Activated CD4-positive, CD25-positive, alpha-beta regulatory T cell treated with anti-CD3 and anti-CD28 coated beads, Interleukin-2, amount 50 U/mL, for 72 hours (primary cell): Measurements from ENCODE around the gene AFF3.
"Not testable (repeated sequence)": the region's sequence is repeated elsewhere in the genome, so short reads cannot be mapped to it uniquely, and the experiment has no call there.

Experiments used
- DNase-seq: peaks from one replicate; pipeline ENCODE4 v3.0.0; 2021

Gene AFF3

DNA sequence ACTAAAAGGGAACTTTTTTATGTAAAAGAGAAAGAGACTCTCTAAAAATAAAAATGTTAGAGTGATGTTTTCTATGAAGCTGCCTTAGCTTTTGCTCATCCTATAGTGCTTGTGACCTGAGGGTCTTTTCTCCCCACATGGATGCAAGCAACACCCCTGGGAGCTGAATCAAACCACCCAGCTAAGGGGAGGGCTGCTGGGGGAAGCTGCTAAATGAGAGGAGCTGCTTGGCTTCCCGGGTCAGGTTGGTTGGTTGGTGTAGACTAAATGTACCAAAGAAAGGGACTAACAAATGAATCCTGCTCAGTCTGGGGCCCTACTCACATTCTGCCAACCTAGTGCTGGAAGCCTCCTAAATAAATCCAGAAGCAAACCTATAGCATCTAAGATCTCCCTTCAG is 35.0 kb downstream of the AFF3 start:
- no peak for DNase-seq

DNA sequence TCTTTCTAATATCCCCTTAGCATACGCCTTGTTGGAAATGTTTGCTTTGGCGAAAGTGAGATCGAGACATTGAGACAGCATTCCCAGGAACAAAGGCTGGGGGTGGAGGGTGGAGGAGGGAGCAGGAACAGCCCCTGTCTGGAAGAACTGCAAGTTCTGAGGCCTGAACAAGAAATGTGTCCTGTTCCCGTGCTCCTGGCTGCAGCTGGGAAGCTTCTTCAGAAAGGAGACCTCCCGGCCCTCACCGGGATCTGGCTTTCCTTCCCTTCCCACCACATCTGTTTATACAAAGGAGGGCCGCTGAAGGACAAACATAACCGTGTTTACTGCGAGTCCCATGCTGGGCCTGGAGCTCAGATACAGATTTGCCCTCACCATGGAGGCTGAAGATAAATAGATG is 35.9 kb downstream of the AFF3 start:
- DNase-seq = no peak

DNA sequence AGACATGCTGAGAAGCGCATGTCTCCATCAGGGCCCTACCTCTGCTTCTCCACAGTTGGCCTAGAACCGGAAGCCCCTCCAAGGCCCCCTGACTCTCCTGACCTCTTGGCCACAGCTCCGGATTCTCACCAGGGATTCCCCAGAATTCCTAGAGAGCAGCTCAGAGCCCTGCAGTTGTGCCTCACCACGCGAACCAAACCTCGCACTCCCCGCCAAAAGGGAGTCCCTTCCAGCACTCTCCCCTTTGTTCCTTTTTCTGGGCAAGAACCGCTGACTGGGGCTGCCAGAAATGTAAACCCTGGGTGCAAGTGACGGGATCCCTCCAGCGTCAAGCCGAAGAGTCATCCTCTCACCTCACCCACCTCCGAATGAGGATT is 36.7 kb downstream of the AFF3 start:
- DNase-seq = no peak

DNA sequence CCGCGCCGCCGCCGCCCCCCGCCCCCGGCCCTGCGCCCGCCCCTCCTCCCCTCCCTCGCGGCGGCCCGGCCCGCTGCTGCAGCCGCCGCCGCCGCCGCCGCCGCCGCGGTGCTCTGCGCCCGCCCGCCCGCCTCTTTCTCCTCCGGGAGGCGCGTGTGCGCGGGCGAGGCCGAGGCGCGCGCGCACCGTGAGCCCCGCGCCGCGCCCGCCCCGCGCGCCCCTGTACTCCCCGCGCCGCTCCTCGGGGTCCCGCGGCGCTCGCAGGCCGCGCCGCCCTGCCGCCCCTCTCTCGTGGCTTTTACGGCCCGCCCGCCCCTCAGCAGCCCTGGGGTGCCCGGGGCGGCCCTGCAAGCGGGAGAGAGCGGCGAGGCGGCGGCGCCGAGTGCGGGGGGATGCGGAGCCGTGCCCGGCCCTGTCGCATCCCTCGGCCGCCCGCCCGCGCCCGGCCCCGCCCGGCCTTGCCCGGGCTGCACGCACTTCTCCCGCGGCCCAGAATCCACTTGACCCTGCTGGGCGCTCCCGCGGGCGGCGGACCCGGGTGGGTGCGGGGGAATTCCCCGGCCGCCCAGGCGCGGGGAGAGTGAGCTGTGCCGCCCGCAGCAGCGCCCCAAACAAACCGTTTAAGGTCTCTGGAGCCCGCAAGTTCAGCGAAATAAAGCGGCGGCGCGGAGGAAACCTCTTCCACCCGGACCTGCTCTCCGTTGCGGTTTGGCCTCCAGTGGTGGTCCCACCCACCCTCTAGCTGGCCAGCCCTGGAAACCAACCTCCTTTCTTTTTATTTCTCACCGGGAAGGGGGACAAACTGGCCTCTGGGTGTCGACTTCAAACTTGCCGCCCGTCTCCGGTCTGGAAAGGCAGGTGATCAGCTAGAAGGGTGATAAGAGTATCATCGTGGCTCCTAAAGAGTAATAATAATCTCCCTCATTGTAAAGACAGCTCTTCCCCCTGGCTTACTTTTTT is 37.4 kb downstream of the AFF3 start:
- DNase-seq = no peak

DNA sequence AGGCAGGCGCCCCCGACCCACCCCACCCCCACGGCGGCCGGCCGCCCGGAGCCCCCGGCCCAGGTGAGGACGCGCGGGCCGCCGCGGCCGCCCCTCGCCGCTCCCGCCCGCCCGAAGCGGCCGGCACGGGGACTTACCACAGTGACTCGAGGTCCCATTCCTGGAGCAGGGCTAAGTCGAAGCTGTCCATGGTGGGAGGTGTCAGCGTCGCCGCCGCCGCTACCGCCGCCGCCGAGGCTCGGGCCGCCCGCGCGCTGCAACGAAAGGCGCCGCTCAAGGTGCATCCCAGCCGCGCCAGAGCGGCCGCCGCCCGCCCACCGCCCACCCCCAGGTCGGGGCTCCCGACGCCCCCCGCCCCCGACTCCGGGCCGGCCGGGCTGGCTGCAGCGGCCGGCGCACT is 38.1 kb downstream of the AFF3 start:
- DNase-seq = not testable (repeated sequence)

DNA sequence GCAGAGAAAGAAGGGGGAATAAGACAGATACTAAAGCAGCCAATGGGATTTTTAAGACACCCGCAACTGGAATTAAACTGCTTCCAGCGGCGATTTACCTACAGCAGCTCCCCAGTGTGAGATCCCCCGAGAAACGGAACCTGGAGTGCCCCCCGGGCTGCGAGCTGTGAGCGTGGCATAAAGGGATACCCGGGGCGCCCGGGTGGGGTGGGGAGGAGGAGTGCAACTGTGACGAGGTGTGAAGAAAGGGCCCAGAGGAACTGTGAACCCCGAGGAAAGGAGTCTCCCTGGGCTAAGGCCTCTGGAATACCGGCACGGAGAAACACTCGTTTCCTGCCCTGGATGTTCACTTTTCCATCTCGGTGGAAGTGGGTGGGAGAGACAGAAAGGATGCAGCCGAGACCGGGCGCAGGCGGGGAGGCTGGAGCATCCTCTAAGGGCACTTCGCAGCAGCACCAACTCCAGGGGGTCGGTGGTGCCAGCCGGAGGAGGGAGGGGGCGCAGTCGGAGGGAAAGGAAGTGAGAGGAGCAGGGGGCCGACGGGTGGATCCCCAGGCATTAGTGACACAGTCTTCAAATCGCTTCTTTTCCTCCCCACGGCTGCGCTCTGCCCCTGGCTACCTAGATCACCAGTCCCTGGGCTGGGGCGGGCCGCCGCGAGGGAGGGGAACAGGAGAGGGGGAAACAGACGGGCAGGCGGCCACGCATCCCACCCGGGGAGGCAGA is 38.7 kb downstream of the AFF3 start:
- not testable (repeated sequence) for DNase-seq

DNA sequence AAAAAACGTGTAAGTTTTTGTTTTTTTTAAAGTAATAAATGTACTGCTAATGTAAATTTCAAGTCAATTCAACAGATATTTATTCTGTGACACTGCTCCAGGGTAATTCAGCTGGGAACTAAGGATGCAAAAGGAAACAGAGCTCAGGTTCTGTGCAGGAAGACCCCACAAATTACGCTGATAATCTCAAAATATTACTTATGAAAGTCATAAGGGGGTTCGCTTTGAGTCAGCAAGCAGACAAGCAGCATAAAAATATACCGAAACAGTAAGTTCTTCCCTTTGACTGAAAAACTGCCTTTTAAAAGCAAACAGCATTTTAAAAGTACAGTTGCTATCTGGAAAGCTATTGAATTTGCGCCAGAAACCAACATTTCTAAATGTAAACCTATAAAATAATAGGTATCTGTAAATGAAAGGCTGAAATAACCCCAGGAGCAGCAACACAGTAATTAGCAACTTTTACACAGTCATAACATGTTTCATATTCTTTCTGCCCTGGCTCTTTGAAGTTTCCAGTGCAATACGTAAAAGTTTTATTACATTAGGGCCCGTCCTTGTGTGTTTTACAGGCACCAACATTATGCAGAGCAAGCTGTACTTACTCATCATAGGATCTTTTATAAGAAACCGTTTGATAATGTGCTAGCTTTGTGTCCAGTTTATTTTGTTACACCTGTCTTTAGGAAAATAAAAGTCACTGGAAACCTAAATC is 39.8 kb downstream of the AFF3 start:
- DNase-seq = not testable (repeated sequence)

DNA sequence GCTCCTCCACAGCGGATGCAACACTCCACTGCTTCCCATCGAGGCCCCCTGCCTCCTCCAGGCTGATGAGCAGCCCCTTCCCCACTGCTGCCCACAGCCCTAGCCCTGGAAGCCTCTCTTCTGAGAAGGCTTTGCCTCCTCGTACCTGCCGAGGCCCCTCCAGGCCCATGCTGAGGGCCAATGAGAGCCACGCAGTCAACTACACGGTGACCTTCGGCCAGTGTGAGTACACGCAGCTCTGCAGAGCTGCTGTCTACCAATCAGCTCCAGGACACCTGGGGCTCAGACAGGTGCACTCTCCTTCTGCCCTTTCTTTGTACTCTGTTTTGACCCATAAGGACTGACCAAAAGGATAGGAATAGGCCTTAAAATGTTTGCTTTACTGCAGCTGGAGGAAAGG is 43.5 kb downstream of the AFF3 start:
- DNase-seq = not testable (repeated sequence)

DNA sequence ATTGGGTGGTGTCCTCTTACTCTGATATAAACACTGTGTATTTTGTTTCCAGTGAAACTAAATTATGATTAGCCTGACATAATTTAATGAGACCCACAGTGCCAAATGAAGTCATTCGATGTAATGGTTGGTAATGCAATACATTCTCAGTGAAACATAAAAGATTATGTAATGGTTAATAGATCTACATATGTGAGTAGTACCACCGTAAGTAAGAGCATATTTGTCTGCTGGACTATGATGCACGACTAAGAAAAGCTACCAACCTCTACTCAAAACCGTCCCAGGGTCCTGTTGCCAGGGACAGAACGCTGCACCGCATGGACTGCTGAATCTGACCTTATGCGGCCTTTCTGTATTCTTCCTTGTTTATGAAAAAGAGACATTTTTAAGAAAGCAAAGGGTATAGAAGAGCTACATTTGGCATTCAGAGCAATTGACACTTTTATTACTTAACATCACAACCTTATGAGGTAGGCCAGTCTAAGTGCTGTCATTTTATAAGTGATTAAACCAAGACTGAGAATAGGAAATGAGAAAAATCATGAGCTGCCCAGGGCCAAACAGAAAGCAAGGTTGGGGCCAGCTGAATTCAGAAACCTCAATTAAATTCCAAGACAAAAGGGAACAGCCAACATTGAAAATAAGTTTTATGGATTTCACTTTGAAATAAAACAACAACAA is 44.6 kb downstream of the AFF3 start:
- not testable (repeated sequence) for DNase-seq

DNA sequence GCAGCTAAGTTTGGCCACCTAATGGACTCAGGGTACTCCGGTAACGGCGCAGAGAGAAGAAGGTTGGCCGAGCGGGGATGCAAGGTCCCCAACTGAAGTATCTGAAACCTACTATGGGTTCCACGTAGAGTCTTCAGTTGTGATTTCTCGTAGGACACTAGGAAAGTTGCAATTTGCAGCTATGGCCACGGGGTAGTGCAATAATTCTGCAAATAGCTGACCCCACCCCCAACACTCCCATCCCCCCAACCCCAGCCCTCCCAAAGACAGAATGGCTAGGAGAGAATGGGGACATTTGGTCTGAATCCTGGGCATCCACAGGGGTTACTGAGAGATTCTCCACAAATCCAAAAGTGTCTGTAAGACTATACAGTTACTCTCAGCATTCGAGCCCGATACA is 46.5 kb downstream of the AFF3 start:
- DNase-seq = not testable (repeated sequence)

DNA sequence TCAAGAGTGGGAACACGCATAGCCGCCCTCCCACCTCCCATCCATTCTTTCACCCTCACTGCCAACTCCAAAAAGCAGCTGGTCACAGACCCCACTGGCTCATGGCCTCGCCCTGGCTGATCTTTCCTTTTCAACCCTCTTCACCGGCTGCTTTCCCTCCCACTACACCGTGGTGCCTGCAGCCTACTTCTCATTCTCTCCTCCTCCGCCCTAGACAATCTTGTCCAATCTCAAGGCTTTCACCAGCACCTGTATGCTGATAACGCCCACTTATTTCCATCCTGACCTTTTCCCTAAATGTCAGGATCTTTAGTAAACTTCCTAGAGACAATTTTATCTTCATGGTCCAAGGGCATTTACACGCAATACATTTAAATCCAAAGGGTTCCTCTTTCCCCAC is 50.6 kb downstream of the AFF3 start:
- DNase-seq = not testable (repeated sequence)

DNA sequence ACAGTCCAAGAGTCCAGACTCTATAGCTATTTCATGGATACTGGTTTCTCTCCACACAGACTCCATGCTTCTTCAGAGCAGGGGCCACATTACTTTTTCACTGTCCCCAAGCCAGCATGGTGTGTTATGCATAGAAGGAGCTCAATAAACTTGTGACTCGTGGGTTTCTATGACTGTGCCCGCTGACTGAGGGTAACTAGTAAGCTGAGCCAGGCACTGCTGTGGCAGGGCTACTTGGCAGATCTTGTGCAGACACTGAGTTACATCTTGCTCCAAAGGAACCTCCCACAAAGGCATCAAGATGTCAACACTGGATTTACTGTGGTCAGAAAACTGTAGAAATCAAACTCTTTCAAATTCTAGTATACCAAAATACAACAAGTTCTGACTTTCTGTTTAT is 56.6 kb downstream of the AFF3 start:
- not testable (repeated sequence) for DNase-seq

DNA sequence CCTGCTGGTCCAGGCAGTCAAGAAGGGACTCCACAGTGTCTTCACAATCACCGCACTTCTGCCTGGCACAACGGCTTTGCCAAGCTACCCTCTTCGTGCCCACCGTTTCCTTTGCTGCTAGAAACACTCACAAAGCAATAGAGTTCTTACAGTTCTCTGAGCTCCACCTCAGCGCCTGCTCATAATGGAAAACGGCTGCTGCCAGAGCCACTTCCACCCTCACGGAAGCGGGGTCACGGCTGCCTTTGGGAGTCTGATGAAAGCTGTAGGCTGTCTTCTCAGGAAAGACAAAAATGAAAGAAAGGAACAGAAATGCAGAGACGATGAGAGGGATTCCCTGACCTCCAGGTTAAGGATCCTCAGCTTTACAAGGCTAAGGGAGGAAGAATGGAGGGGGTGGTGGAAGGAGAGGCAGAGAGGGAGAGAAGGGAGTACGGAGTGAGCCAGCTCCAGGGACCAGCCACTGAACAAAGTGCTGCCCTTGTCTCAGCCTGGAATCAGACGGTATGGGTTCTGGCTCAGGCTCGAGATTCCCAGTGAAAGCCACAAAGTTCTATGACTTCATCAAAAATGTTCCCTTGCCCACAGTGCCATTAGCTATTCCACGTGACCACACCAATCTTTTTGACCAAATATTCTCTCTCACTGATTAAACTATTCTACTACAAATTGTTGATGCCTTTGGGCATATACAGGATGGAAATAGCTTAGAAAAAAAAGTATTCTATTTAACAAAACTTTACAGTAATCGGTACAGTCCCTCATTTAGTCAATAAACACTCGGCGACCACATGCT is 58.8 kb downstream of the AFF3 start:
- not testable (repeated sequence) for DNase-seq

DNA sequence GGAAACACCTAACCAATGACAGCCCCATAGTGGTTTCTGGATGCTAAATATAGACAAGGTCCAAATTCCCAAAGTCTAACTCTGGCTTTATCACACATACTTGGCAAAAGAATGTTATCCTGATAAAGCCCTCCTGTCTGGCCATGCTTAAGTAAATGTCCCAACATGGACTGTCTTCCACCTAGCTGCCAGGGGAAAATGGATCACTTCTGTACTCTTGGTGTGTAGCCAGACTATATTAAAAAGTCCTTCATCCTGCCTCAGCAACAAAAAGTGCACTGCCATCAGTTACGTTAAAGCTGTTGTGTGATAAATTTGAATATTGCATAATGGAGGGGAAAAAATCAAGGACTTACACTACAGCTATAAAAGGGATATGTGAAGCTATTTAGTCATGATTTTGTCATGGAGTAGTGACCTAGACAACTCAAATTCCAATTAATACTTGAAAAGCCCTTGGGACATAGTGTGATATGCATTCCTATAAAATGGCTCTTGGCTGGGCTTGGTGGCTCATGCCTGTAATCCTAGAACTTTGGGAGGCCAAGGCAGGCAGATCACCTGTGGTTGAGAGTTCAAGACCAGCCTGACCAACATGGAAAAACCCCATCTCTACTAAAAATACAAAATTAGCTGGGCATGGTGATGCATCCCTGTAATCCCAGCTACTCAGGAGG is 60.0 kb downstream of the AFF3 start:
- not testable (repeated sequence) for DNase-seq

DNA sequence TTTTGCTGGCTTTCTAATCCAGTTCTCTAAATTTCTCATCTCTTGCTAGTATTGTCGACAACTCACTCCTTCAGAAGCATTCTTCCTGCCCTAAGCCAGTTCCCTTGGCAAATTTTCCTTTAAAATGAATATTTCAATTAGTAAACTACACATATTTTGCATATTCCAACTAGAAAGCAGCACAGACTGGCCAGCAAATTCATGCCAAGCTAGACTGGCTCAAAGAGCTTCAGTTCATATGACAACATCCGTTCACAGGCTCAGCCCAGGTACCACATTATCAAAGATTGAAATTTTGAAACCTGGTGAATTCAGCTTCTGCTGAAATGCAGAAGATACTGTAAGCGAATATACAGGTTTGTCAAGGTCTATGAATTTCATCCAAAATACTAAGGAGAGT is 64.5 kb downstream of the AFF3 start:
- DNase-seq = no peak

DNA sequence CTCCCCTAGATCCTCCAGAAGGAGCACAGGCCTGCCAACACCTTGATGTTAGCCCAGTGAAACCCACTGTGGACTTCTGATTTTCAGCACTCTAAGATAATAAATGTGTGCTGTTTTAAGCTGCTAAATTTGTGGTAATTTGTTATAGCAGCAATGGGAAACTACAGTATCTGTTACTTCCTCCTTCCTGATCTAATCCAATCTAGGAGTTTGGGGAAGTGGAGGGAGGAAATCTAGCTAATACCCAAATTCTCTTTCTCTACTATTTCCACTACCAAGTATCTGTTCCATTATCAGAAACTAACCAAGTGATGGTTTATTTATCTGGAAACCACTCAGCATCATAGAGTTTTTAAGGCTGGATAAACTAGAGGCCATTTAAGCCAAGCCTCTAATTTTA is 64.9 kb downstream of the AFF3 start:
- DNase-seq = no peak

DNA sequence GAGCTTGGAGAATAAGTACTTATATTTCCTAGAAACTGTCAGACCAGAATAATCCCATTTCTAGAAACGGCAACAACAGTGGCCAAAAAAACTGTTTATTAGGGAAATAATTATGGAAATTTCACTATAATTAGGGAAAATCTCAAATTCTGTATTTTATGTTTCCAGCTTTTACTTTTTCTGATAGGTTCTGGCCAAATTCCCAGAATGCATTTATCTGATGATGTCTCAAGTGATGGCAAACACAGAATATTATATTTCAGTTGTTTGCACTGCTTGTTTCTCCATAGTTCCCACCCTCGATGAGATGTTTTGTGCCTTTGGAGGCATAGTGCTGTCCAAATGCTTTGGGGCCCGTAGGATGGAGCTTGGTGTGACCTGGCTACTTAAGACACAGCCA is 66.9 kb downstream of the AFF3 start:
- DNase-seq = no peak

DNA sequence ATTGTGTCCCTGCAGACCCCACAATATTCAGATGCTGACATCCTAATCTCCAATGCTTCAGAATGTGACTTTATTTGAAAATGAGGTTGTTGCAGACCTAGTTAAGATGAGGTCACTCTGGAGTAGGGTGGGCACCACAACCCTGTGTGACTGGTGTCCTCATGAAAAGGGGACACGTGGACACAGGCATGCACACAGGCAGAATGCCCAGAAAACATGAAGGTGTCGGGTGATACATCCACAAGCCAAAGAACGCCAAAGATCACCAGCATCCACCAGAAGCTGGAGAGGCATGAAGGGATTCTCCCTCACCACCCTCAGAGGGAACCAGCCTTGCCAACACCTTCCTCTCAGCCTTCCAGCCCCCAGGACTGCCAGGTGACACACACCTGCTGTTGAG is 69.3 kb downstream of the AFF3 start:
- no peak for DNase-seq

DNA sequence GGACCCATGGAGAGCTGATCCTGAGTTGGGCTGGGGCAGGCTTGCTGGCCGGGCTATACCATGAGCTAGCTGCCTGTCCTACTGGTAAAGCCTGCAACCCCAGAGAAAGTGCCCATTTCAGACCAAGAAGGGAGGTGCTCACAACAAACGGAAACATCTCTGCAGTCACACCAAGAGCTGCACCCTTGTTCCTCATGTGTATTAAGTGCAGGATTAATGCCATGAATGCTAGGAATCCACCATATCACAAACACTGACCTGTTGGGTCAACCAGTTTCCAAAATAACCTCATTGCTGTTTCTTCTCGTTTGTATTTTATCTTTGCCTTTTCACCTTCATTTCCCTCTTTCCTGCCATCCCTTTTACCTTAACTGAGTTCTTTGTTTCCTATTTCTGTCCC is 69.9 kb downstream of the AFF3 start:
- no peak for DNase-seq

DNA sequence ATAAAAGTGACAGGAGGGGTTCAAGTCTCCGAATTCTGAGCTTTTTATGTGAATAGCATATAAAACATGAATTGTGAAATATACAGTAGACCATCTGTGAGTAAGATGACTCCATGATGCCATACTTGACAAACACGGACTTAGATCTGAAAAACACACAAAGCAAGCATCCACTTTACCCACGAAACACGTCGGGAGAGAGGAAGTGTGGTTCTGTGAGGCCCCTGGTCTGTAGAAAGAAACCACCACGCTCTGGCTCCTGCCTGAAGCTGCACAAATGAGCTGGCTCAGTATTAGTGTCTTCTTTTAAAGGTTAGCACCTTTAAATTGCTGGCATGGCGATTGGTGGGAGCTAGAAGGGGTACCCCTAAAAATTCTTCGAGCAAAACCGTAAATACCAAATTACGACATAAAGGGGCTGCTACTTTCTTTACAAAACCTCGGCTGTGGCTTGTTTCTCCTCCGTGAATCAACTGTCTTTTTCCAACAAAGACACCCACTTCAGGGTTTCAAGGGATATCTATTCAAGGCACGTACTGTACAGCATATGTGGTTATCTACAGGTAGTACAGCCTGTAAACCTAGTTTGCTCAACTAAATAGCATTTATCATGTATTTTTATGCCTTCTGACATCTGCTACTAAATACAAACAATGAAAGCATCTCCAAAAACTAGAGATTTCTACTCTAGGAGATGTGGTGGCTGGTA is 70.9 kb downstream of the AFF3 start:
- no peak for DNase-seq

DNA sequence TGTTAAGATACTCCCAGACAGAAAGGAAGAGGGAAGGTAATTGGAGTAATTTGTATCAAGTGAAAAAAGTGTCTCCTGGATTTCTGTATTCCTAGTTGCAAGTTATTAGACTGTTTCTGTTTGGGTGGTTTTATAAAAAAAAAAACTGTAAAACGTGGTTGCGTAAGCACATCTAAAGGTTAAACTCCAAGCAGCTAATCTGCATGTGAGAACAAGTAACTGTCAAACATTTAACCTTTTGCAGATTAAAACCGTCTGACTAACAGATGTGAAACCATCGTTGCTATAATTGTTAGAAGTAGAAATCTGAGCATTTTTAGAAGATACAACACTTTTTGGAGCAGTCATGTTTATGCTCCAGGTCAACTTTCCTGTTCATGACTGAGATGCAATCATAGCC is 72.3 kb downstream of the AFF3 start:
- DNase-seq = no peak
